ENCODE results near the gene NMNAT1. TPM values are rescaled to one million over a fixed set of nuclear protein-coding genes. Genes with fewer than 3 reads are reported as not detected.

Gene NMNAT1
- total and polyA plus RNA-seq, 2 of the 8 experiments (the other 6 are each of a cell fraction or from before 2014, with no cell fraction given) = 2.0 to 2.5 TPM

- TF ChIP-seq YY1 (IDR thresholded peaks at IDR 0.05; ENCODE audit: low read depth, low read length) (peak; percentile 68; the same call in 1 of the 2 replicates), HDAC2 (IDR thresholded peaks at IDR 0.05; ENCODE audit: borderline replicate concordance in 1 of 2, low read depth in 2 of 2, low read length in 2 of 2) (peak; percentile 21 to 83; a peak in 2 of 4 replicates), SAP30 (IDR thresholded peaks at IDR 0.05; ENCODE audit: insufficient read depth, insufficient replicate concordance, low read length) (no peak), JUN (IDR thresholded peaks at IDR 0.05; ENCODE audit: low read depth, low read length) (0 out of 2 replicates have a peak, but pooled peaks have one; percentile 9), CBX5 (IDR thresholded peaks at IDR 0.05; ENCODE audit: low read depth, low read length) (no peak), TEAD4 (IDR thresholded peaks at IDR 0.05; ENCODE audit: low read depth, low read length) (no peak)
- TF ChIP-seq, protein P1, sequence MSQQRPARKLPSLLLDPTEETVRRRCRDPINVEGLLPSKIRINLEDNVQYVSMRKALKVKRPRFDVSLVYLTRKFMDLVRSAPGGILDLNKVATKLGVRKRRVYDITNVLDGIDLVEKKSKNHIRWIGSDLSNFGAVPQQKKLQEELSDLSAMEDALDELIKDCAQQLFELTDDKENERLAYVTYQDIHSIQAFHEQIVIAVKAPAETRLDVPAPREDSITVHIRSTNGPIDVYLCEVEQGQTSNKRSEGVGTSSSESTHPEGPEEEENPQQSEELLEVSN (IDR thresholded peaks at IDR 0.05) = no peak; the same call in 1 of the 2 replicates
- TF ChIP-seq, protein P2, sequence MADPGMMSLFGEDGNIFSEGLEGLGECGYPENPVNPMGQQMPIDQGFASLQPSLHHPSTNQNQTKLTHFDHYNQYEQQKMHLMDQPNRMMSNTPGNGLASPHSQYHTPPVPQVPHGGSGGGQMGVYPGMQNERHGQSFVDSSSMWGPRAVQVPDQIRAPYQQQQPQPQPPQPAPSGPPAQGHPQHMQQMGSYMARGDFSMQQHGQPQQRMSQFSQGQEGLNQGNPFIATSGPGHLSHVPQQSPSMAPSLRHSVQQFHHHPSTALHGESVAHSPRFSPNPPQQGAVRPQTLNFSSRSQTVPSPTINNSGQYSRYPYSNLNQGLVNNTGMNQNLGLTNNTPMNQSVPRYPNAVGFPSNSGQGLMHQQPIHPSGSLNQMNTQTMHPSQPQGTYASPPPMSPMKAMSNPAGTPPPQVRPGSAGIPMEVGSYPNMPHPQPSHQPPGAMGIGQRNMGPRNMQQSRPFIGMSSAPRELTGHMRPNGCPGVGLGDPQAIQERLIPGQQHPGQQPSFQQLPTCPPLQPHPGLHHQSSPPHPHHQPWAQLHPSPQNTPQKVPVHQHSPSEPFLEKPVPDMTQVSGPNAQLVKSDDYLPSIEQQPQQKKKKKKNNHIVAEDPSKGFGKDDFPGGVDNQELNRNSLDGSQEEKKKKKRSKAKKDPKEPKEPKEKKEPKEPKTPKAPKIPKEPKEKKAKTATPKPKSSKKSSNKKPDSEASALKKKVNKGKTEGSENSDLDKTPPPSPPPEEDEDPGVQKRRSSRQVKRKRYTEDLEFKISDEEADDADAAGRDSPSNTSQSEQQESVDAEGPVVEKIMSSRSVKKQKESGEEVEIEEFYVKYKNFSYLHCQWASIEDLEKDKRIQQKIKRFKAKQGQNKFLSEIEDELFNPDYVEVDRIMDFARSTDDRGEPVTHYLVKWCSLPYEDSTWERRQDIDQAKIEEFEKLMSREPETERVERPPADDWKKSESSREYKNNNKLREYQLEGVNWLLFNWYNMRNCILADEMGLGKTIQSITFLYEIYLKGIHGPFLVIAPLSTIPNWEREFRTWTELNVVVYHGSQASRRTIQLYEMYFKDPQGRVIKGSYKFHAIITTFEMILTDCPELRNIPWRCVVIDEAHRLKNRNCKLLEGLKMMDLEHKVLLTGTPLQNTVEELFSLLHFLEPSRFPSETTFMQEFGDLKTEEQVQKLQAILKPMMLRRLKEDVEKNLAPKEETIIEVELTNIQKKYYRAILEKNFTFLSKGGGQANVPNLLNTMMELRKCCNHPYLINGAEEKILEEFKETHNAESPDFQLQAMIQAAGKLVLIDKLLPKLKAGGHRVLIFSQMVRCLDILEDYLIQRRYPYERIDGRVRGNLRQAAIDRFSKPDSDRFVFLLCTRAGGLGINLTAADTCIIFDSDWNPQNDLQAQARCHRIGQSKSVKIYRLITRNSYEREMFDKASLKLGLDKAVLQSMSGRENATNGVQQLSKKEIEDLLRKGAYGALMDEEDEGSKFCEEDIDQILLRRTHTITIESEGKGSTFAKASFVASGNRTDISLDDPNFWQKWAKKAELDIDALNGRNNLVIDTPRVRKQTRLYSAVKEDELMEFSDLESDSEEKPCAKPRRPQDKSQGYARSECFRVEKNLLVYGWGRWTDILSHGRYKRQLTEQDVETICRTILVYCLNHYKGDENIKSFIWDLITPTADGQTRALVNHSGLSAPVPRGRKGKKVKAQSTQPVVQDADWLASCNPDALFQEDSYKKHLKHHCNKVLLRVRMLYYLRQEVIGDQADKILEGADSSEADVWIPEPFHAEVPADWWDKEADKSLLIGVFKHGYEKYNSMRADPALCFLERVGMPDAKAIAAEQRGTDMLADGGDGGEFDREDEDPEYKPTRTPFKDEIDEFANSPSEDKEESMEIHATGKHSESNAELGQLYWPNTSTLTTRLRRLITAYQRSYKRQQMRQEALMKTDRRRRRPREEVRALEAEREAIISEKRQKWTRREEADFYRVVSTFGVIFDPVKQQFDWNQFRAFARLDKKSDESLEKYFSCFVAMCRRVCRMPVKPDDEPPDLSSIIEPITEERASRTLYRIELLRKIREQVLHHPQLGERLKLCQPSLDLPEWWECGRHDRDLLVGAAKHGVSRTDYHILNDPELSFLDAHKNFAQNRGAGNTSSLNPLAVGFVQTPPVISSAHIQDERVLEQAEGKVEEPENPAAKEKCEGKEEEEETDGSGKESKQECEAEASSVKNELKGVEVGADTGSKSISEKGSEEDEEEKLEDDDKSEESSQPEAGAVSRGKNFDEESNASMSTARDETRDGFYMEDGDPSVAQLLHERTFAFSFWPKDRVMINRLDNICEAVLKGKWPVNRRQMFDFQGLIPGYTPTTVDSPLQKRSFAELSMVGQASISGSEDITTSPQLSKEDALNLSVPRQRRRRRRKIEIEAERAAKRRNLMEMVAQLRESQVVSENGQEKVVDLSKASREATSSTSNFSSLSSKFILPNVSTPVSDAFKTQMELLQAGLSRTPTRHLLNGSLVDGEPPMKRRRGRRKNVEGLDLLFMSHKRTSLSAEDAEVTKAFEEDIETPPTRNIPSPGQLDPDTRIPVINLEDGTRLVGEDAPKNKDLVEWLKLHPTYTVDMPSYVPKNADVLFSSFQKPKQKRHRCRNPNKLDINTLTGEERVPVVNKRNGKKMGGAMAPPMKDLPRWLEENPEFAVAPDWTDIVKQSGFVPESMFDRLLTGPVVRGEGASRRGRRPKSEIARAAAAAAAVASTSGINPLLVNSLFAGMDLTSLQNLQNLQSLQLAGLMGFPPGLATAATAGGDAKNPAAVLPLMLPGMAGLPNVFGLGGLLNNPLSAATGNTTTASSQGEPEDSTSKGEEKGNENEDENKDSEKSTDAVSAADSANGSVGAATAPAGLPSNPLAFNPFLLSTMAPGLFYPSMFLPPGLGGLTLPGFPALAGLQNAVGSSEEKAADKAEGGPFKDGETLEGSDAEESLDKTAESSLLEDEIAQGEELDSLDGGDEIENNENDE (IDR thresholded peaks at IDR 0.05; ENCODE audit: insufficient replicate concordance, low read length) = peak; percentile 63
Observed at GRCh38 chr1:9942939-9943788, at the start of gene NMNAT1, which contains the start of gene LZIC (continued).

Measured in H1 (cell line).